Coronary artery (tissue), 2 donors: Measurements from ENCODE around the gene PDPK1.

Experiments
- DNase-seq: peaks from one replicate; pipeline ENCODE4 v3.0.0-alpha.2; 2017; ENCODE audit warnings: low spot score
- H3K27ac ChIP-seq, 2 donors: fragments of 200-600 bp; sonication (generic); one replicate each; pipeline ENCODE4 v1.5.1; 2016 to 2019
- H3K4me3 ChIP-seq: fragments of 200-600 bp; sonication (generic); 2 replicates; pipeline ENCODE4 v1.5.1; 2016; ENCODE audit warnings: mild to moderate bottlenecking, moderate library complexity
- TF ChIP-seq, protein P1 (sequence below): fragments of 200-600 bp; sonication (generic); IDR thresholded peaks from one replicate; pipeline ENCODE4 v1.5.1; 2019; ENCODE audit warnings: antibody characterized with exemption

The PDPK1 gene

GRCh38 chr16:2585651-2586081, 47.8 kb downstream of the PDPK1 start:
- Histone ChIP-seq H3K27ac (no peak overlapping the region), H3K4me3 (no peak overlapping the region)
- peak; percentile 40 for DNase-seq
- TF ChIP-seq, protein P1, sequence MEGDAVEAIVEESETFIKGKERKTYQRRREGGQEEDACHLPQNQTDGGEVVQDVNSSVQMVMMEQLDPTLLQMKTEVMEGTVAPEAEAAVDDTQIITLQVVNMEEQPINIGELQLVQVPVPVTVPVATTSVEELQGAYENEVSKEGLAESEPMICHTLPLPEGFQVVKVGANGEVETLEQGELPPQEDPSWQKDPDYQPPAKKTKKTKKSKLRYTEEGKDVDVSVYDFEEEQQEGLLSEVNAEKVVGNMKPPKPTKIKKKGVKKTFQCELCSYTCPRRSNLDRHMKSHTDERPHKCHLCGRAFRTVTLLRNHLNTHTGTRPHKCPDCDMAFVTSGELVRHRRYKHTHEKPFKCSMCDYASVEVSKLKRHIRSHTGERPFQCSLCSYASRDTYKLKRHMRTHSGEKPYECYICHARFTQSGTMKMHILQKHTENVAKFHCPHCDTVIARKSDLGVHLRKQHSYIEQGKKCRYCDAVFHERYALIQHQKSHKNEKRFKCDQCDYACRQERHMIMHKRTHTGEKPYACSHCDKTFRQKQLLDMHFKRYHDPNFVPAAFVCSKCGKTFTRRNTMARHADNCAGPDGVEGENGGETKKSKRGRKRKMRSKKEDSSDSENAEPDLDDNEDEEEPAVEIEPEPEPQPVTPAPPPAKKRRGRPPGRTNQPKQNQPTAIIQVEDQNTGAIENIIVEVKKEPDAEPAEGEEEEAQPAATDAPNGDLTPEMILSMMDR, result no peak

DNA sequence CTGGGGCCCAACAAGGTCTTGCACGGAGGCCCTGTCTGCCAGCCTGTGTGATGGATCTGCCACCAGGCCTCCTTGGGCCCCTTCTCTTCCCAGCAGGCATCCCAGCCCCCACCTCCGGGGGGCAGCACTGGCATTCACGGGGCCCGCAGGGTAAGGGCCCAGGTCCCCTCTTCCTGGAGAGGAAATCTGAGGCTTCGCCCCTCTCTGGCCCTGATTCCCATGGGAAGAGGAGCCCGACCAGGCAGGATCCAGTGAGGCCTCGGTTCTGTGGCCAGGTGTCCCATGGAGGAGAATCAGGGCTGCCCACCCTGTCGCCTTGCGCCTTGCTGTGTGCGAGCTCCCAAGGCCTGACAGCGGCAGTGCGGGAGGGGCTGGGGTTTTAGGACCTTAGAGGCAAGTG, 48.4 kb downstream of the PDPK1 start:
- TF ChIP-seq, protein P1, result no peak
- H3K4me3 ChIP-seq, result no peak overlapping the region
- no peak overlapping the region for H3K27ac ChIP-seq
- no peak for DNase-seq

- DNase-seq, result peak; percentile 49
- Histone ChIP-seq H3K27ac (no peak overlapping the region), H3K4me3 (no peak overlapping the region)
- TF ChIP-seq, protein P1, result no peak
These were observed 49.2 kb downstream of the PDPK1 start for GRCh38 chr16:2586901-2587480.

GRCh38 chr16:2587891-2588565, 50.2 kb downstream of the PDPK1 start:
- H3K4me3 ChIP-seq, result no peak overlapping the region
- peak; percentile 47 for DNase-seq
- H3K27ac ChIP-seq, result no peak overlapping the region
- TF ChIP-seq, protein P1, result no peak

DNA sequence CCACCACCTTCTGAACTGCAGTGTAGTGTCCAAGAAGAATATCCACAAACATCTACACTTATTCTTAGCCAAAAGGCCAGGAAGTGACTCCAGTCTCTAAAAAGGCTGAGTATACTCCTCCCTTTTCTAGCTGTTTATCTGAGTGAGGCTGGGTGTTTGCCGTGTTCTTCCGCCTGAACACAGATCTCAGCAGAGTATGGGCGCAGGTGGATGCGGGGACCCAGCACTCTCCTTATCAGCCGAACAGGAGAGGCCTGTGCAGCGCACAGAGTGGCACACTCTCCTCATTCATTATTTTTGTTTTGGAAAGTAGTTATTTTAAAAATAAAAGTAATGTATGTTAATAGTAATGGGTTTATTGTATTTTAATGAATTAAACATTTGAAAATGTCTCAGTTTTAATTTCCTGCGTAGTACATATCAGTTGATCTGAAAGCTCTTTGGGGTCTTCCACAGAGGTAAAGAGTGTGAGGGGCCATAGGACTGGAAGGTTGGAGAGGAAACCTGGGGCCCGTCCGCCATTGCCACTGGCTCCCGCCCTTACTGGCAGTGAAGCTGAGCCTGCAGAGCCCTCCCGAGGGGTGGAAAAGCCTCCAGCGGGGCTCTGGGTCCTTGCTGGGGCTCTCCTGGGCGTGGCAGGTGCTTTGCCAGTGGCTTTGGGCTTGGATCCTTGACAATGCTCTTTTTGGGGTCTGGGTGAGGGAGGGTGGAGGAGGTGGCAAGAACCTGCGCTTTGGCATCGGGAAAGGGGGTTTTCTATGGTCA, 53.8 kb downstream of the PDPK1 start:
- H3K4me3 ChIP-seq, result no peak overlapping the region
- H3K27ac ChIP-seq, result no peak overlapping the region
- TF ChIP-seq, protein P1, result no peak
- peak; percentile 46 for DNase-seq

- TF ChIP-seq, protein P1, result no peak
- DNase-seq, result peak; percentile 59
- Histone ChIP-seq H3K4me3 (no peak overlapping the region), H3K27ac (no peak overlapping the region)
These were observed 55.0 kb downstream of the PDPK1 start for GRCh38 chr16:2592786-2593185.
